GM18499 (cell line): ENCODE data around the gene FAM133A.

ENCODE experiments used
- ATAC-seq: cut with Tn5 transposase; IDR thresholded peaks from one replicate; pipeline ENCODE4 v1.9.1; 2021; ENCODE audit warnings: moderate number of reproducible peaks; ENCODE audit not compliant: insufficient read depth, unreplicated experiment

The FAM133A gene

DNA sequence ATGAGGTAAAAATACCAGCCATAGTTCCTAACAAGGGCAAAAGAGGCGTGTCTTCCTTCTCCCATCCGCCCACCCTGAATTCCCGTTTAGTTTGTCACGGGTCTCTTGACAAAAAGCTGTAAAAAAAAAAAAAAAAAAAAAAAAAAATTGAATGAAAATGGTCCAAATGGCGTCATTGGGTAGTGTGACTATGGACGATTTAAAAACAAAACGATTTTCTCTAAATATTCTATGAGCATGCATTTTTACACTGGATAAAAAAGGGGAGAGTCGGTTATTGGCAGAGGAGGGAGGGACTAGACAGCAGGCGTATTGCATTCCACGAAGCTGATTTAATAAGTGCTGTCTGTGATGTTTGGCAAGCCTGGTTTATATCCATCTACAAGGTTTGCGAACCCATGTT lies at the start of gene FAM133A:
FAM133A (plus strand) TSS at position 338 of the 403 bp plus-strand sequence. CDS start 35,214 bp downstream, outside the sequence.
- ATAC-seq: no peak

DNA sequence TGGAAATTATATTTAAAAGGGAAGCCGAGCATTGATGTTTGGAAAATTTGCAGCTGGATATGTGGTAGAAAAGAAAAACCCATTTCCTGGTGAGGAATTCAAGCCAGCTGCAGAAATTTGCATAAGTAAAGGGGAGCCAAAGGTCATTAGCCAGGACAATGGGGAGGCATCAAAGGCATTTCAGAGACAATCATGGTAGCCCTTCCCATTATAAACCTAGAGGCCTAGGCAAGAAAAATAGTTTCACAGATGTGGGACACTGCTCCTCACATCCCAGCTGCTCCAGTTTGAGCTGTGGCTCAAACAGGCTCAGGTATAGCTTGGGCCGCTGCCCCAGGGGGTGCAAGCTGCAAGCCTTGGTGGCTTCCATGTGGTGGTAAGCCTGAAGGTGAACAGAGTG lies 36.4 kb upstream of the FAM133A start:
- no peak for ATAC-seq

DNA sequence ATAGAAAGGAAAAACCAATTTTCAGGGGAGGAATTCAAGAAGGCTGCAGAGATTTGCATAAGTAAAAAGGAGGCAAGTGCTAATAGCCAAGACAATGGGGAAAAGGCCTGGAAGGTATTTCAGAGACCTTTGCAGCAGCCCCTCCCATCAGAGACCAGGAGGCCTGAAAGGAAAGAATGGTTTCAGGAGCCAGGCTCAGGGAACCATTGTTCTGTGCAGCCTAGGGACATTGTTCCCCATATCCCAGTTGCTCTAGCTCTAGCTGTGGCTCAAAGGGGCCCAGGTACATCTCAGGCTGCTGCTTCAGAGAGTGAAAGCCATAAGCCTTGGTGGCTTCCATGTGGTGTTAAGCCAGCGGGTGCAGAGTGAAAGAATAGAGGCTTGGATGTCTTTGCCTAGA lies 24.6 kb upstream of the FAM133A start:
- ATAC-seq: no peak

DNA sequence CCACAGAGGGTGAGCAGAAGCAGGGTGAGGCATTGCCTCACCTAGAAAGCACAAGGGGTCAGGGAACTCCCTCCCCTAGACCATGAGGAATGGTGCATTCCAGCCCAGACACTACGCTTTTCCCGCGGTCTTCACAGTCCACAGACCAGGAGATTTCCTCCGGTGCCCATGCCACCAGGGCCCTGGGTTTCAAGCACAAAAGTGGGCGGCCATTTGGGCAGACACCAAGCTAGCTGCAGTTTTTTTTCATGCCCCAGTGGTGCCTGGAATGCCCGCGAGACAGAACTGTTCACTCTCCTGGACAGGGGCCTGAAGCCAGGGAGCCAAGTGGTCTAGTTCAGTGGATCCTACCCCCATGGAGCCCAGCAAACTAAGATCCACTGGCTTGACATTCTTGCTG lies 13.4 kb upstream of the FAM133A start:
- ATAC-seq: no peak

DNA sequence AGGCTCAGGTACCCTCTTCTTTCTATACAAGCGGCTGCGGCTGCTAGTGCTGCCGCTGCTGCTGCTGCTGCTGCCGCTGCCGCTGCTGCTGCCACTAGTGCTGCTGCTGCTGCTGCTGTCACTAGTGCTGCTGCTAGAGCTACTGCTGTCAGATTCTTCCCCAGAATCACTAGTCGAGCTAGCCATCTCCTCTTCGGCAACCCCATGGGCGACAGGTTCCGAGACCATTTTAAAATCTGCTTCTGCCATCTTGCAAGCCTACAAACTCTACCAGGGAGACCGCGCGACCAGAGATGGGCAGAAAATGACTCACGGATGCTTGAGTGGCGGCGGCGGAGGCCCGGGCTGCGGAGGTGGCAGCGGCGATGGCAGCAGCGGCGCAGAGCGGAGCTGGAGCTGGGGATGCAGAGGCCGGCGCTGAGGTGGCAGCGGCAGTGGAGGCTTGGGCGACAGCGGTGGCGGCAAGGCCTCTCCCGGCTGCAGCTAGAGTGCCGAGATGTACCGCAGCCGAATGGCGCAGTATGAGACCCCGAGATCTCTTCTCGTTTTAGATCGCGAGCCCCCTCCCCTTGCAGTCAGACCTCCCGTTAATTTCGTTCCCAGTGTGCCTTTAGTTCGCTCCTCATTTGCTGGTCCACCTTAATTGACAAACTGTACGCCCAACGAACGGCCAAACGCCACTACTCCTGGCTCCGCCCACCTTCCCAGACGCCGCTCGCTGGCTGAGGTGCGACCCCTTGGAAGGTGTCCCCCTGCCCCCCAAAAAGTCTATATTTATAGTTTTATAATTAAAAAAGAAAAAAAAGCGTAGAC lies 744 bp upstream of the FAM133A start, which contains the start of gene NAP1L3:
NAP1L3 (minus strand) TSS at position 523 of the 813 bp plus-strand sequence; CDS start at position 249, 274 bp downstream.
- no peak for ATAC-seq

DNA sequence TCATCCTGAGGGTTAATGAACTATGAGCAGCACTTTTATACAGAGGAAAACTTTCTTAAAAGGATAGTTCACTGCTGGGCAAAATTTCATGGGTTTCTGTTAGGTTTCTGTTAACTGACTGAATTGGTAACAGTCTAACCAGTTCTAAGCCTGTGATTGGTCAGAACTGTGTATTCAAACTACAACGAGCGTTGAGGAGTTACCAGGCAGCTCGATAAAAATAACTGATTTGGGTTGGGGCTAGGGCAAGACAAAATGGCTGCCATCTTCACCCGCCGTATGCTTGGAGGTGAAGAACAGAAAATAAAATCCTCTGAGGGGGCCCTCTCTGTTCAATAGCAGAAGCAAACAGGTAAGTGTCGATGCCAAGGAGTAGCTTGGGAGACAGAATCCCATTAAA lies 22.0 kb downstream of the FAM133A start:
- ATAC-seq: no peak

DNA sequence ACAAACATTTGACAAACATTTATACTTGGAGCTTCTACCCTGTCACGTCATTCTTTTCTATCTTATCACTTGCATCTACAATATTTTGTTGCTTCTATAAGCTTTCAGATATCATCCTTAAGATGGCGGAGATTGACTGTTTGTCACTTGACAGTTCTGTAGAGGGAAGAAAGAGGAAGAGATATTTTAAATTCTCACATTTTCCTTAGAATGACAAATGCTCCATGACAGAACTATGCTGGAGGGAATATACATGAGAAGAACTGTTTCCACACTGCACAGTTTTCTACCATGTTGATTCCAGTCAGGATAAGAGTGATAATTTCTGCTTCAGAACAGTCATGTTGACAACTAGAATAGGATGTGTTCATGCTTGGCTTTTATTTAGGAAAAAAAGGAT lies 29.7 kb downstream of the FAM133A start:
- ATAC-seq: no peak

DNA sequence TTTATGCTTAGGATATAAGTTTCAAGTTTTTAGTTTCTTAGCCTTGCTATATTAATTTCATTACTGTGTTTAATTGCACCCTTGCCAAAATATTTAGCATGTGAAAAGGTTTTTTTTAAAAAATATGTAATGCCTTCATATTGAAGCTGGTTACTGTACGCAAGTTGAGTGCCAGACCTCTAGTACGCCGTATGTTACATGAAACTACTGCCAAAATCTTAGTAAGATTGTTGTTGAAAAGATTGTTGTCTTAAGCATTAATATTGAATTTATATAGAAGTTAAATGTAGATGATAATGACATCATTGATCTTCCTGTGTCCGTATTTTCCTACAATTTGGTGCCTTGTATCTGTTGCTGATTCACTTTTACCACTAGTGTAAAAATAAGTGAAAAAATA lies 37.1 kb downstream of the FAM133A start:
- ATAC-seq: no peak

DNA sequence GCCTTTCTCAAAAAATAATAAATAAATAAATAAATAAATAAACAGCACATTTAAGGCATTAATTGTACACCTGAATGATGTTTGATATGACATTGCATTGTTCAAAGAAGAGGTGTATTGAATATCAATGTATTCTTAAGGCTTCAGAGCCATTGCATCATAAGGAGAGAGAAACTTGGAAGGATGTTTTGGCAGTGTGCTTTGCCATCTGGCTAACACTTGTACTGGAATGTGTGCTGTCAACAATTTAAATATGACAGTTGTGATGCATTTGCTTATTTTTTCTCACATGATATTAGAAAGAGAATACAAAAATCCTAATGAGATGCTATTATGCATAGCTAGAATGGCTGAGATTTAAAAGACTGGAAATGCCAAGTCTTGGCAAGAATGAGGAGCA lies 67.8 kb downstream of the FAM133A start:
- no peak for ATAC-seq

DNA sequence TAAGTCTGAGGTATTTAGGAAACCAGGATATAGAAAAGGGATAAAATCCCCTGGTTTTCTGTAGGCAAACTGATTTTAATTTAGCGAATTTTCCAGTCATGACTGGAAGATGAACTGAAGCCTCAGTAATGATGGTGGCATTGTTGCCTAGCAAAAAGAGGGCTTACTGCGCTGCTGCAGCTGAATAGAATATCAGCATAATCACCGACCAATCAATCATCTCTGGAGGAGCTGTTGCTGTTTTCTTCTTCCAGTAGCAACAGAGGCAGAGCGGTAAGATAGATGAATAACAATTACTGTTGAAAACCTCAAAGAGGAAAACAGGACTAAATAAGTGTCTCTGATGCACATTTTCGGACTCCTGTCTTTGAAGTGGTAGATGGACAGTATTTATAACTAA lies 86.2 kb downstream of the FAM133A start:
- no peak for ATAC-seq
